Jurkat, Clone E6-1 (cell line): ENCODE results near the gene EVI2B. TPM values are rescaled to one million over a fixed set of nuclear protein-coding genes. Genes with fewer than 3 reads are reported as not detected.
A peak's percentile ranks its signal among the peaks of the same experiment; 100 is the strongest.
"Not testable (repeated sequence)": the region's sequence is repeated elsewhere in the genome, so short reads cannot be mapped to it uniquely, and the experiment has no call there.

Experiments
- DNase-seq: peaks from one replicate; pipeline ENCODE4 v3.0.0-alpha.2; 2011; ENCODE audit warnings: low read depth, low spot score
- H3K4me3 ChIP-seq: 2 replicates; pipeline ENCODE4 v1.5.1; 2011; ENCODE audit warnings: mild to moderate bottlenecking, low read length, control low read depth, moderate library complexity
- polyA plus RNA-seq: library from polyadenylated mRNA; unstranded; fragments of >200 nt; gene quantifications from one replicate; pipeline ENCODE4 v1.2.1, GENCODE V29; 2012; ENCODE audit warnings: missing spikeins; ENCODE audit not compliant: insufficient read length, insufficient read depth

EVI2B gene
- polyA plus RNA-seq: 22.8 TPM

GRCh38 chr17:31313982-31314781 lies at the start of gene EVI2B:
TSS of gene EVI2B (minus strand) at chr17:31314054. CDS start at chr17:31305609, 8,445 bp downstream.
- peak within 1 kb of the TSS; percentile 25 for H3K4me3 ChIP-seq
- DNase-seq: peak; percentile 47

- no peak for DNase-seq
- H3K4me3 ChIP-seq: no peak overlapping the region
These were observed 44.1 kb upstream of the EVI2B start for GRCh38 chr17:31357839-31358394.

GRCh38 chr17:31357091-31357490 lies 43.2 kb upstream of the EVI2B start:
- DNase-seq: no peak
- no peak overlapping the region for H3K4me3 ChIP-seq

- no peak for DNase-seq
These were observed 42.1 kb upstream of the EVI2B start for GRCh38 chr17:31355935-31356334.

GRCh38 chr17:31349454-31349853 lies 35.6 kb upstream of the EVI2B start:
- no peak overlapping the region for H3K4me3 ChIP-seq
- no peak for DNase-seq

More at GRCh38 chr17:31355935-31356334, 42.1 kb upstream of the EVI2B start:
- H3K4me3 ChIP-seq: no peak overlapping the region

- H3K4me3 ChIP-seq, DNase-seq: not testable (repeated sequence)
These were observed 31.4 kb upstream of the EVI2B start for GRCh38 chr17:31345191-31345747.

GRCh38 chr17:31339906-31340661 lies 26.2 kb upstream of the EVI2B start:
- H3K4me3 ChIP-seq: no peak overlapping the region
- no peak for DNase-seq

- no peak for DNase-seq
- no peak overlapping the region for H3K4me3 ChIP-seq
These were observed 15.4 kb upstream of the EVI2B start for GRCh38 chr17:31329221-31329620.

- no peak for DNase-seq
- no peak overlapping the region for H3K4me3 ChIP-seq
These were observed 14.3 kb upstream of the EVI2B start for GRCh38 chr17:31328160-31328535.

GRCh38 chr17:31327534-31328159 lies 13.8 kb upstream of the EVI2B start:
- no peak overlapping the region for H3K4me3 ChIP-seq
- no peak for DNase-seq

GRCh38 chr17:31323551-31323950 lies 9.7 kb upstream of the EVI2B start:
- no peak for DNase-seq
- H3K4me3 ChIP-seq: no peak overlapping the region

GRCh38 chr17:31321966-31322365 lies 8.1 kb upstream of the EVI2B start:
- no peak overlapping the region for H3K4me3 ChIP-seq
- no peak for DNase-seq

- DNase-seq: peak; percentile 90
- peak within 1 kb of the TSS; percentile 35 for H3K4me3 ChIP-seq
These were observed 7.6 kb upstream of the EVI2B start, which contains the start of gene EVI2A for GRCh38 chr17:31321481-31321880. TSS of gene EVI2A (minus strand) at chr17:31321622. CDS start at chr17:31319013, 2,609 bp downstream.

GRCh38 chr17:31320791-31321190 lies 6.9 kb upstream of the EVI2B start:
- H3K4me3 ChIP-seq: peak overlapping the region; percentile 35
- DNase-seq: no peak

GRCh38 chr17:31320241-31320640 lies 6.4 kb upstream of the EVI2B start:
- H3K4me3 ChIP-seq: peak overlapping the region; percentile 35; the same call in 1 of the 2 replicates
- peak; percentile 28 for DNase-seq

GRCh38 chr17:31318851-31319661 lies 5.2 kb upstream of the EVI2B start:
- DNase-seq: peak; percentile 38
- H3K4me3 ChIP-seq: peak overlapping the region; percentile 46

GRCh38 chr17:31318298-31318801 lies 4.5 kb upstream of the EVI2B start:
- peak; percentile 43 for DNase-seq

GRCh38 chr17:31314782-31315100 lies 887 bp upstream of the EVI2B start:
- no peak for DNase-seq
- H3K4me3 ChIP-seq: no peak overlapping the region

More at GRCh38 chr17:31318298-31318801, 4.5 kb upstream of the EVI2B start:
- H3K4me3 ChIP-seq: peak overlapping the region; percentile 46
